ENCODE results near the gene PET117. TPM values are rescaled to one million over a fixed set of nuclear protein-coding genes. Genes with fewer than 3 reads are reported as not detected.

The PET117 gene
- total and polyA plus RNA-seq, 2 donors (not counting 3 experiments of a cell fraction or from before 2014, with no cell fraction given) = 4.6 to 11.4 TPM

- Histone ChIP-seq H3K9ac (replicated peaks; ENCODE audit: extremely low read depth, insufficient read depth, low read length) (no peak overlapping the region), H4K20me1 (replicated peaks; ENCODE audit: control insufficient read depth, extremely low read depth, insufficient read depth, low read length) (no peaks in the 10 kb centered on the region), H3K36me3 (ENCODE audit: control insufficient read depth in 2 of 2, extremely low read depth in 1 of 2, insufficient read depth in 2 of 2, low read length in 2 of 2) (peaks cover 0 to 13% of the 10 kb centered on the region in 2 experiments), H3K27ac (ENCODE audit: insufficient read depth, low read depth, low read length) (no peak overlapping the region), H3K9me3 (replicated peaks; ENCODE audit: control insufficient read depth, insufficient read depth, low read length) (no peaks in the 10 kb centered on the region), H3K79me2 (ENCODE audit: control insufficient read depth, insufficient read depth, low read length) (no peaks in the 10 kb centered on the region), H3K4me3 (replicated peaks in 1 of 3; ENCODE audit: insufficient read depth in 1 of 3, low read depth in 1 of 3, low read length in 3 of 3) (no peak overlapping the region), H3K4me1 (ENCODE audit: control insufficient read depth, extremely low read depth, insufficient read depth, low read length) (no peaks in the 10 kb centered on the region), H2AFZ (ENCODE audit: low read depth, low read length) (no peak overlapping the region), H3K27me3 (ENCODE audit: control insufficient read depth in 2 of 2, insufficient read depth in 2 of 2, low read length in 2 of 2) (no peaks in the 10 kb centered on the region), H3K9me1 (replicated peaks; ENCODE audit: control insufficient read depth, extremely low read depth, insufficient read depth, low read length) (no peaks in the 10 kb centered on the region), H3K4me2 (ENCODE audit: insufficient read depth, low read length) (no peak overlapping the region)
- intact Hi-C loops (cut with micrococcal nuclease) (no loop called here), dilution Hi-C loops (cut with MboI; ENCODE audit: extremely low pct_ligation_motif_present, low sequenced_read_pairs) (no loop called here)
- ChIA-PET POLR2A (no interaction called here), CTCF (no interaction called here)
- DNase-seq (ENCODE audit: low read depth, low spot score) (no peak), FAIRE-seq (no peak)
- BruUV-seq (replicated peaks) = no TSS peak
- TF ChIP-seq MAX (IDR thresholded peaks at IDR 0.05; ENCODE audit: insufficient read depth, insufficient read length) (no peak), GATA2 (IDR thresholded peaks at IDR 0.05; ENCODE audit: insufficient read depth, insufficient read length, low read depth, low read length) (no peak), POLR2A (IDR thresholded peaks at IDR 0.05; ENCODE audit: low read depth, low read length) (no peak), POLR2AphosphoS5 (IDR thresholded peaks at IDR 0.05; ENCODE audit: insufficient read depth, low read depth, low read length) (no peak), FOS (IDR thresholded peaks at IDR 0.05; ENCODE audit: borderline replicate concordance, insufficient read depth, low read length) (no peak), CTCF (IDR thresholded peaks at IDR 0.05; ENCODE audit: extremely low read depth in 1 of 2, insufficient read depth in 1 of 2, low read depth in 1 of 2, low read length in 2 of 2) (no peak), EZH2 (IDR thresholded peaks at IDR 0.05; ENCODE audit: borderline replicate concordance, low read depth, low read length, severe bottlenecking) (no peak), MYC (IDR thresholded peaks at IDR 0.05; ENCODE audit: low read depth, low read length) (no peak), JUN (IDR thresholded peaks at IDR 0.05; ENCODE audit: borderline replicate concordance, insufficient read depth, insufficient read length, low read depth) (no peak)
Observed at GRCh38 chr20:18187020-18187419, 49.4 kb downstream of the PET117 start.

All from endothelial cell of umbilical vein (primary cell).